Neural crest cell (in vitro differentiated cells): Measurements from ENCODE around the gene SMR3B. TPM values are rescaled to one million over a fixed set of nuclear protein-coding genes. Genes with fewer than 3 reads are reported as not detected.

Experiments
- DNase-seq: peaks from one replicate; pipeline ENCODE4 v3.0.0; 2021; ENCODE audit warnings: low read depth, mixed read lengths, low spot score
- H3K27ac Mint-ChIP-seq: one replicate; pipeline ENCODE4 v1.8.0; 2021; ENCODE audit warnings: mild to moderate bottlenecking, mixed read lengths; ENCODE audit not compliant: unreplicated experiment
- H3K27me3 Mint-ChIP-seq: 2 replicates; pipeline ENCODE4 v1.8.0; 2021; ENCODE audit warnings: low read depth, mild to moderate bottlenecking, mixed read lengths
- H3K36me3 Mint-ChIP-seq: 2 replicates; pipeline ENCODE4 v1.8.0; 2021; ENCODE audit warnings: low read depth, mild to moderate bottlenecking, mixed read lengths
- H3K4me1 Mint-ChIP-seq: 2 replicates; pipeline ENCODE4 v1.8.0; 2021; ENCODE audit warnings: mixed read lengths
- H3K4me3 Mint-ChIP-seq: one replicate; pipeline ENCODE4 v1.8.0; 2021; ENCODE audit warnings: mild to moderate bottlenecking, mixed read lengths
- H3K9me3 Mint-ChIP-seq: 2 replicates; pipeline ENCODE4 v1.8.0; 2021; ENCODE audit warnings: mixed read lengths
- CTCF ChIP-seq: fragments of 200-600 bp; sonication (generic); conservative IDR thresholded peaks from 2 replicates; pipeline ENCODE4 v1.5.0; 2021; ENCODE audit warnings: antibody characterized with exemption, mild to moderate bottlenecking
- total RNA-seq: library from RNA; stranded (reverse); gene quantifications from 2 replicates; pipeline ENCODE4 v1.2.1, GENCODE V29; 2021

The SMR3B gene
- total RNA-seq, 1 donor from 2014 or later: not detected

- DNase-seq: no peak
- TF ChIP-seq CTCF: no peak
- Mint-ChIP-seq H3K9me3 (no peaks in the 10 kb centered on the region), H3K4me1 (no peaks in the 10 kb centered on the region), H3K36me3 (no peaks in the 10 kb centered on the region), H3K4me3 (no peak overlapping the region), H3K27ac (no peak overlapping the region), H3K27me3 (no peaks in the 10 kb centered on the region)
Observed at GRCh38 chr4:70359115-70359661, 23.7 kb upstream of the SMR3B start.

GRCh38 chr4:70360460-70360859 is 22.5 kb upstream of the SMR3B start, which contains the start of gene SMR3A:
Gene SMR3A, plus strand, starts transcription at chr4:70360760. Its CDS starts 1,356 bp downstream, at chr4:70362116.
- no peak for DNase-seq
- Mint-ChIP-seq H3K27ac (no peak within 1 kb of the TSS), H3K36me3 (no peaks in the 10 kb centered on the region), H3K27me3 (no peaks in the 10 kb centered on the region), H3K4me1 (no peaks in the 10 kb centered on the region), H3K9me3 (no peaks in the 10 kb centered on the region), H3K4me3 (no peak within 1 kb of the TSS)
- no peak for TF ChIP-seq CTCF

GRCh38 chr4:70364002-70364401 is 18.9 kb upstream of the SMR3B start:
- Mint-ChIP-seq H3K4me1 (no peaks in the 10 kb centered on the region), H3K9me3 (no peaks in the 10 kb centered on the region), H3K27me3 (no peaks in the 10 kb centered on the region), H3K36me3 (no peaks in the 10 kb centered on the region), H3K4me3 (no peak overlapping the region), H3K27ac (no peak overlapping the region)
- no peak for DNase-seq
- no peak for TF ChIP-seq CTCF

GRCh38 chr4:70365479-70365878 is 17.5 kb upstream of the SMR3B start:
- Mint-ChIP-seq H3K9me3 (no peaks in the 10 kb centered on the region), H3K4me3 (no peak overlapping the region), H3K27ac (no peak overlapping the region), H3K27me3 (no peaks in the 10 kb centered on the region), H3K36me3 (no peaks in the 10 kb centered on the region), H3K4me1 (no peaks in the 10 kb centered on the region)
- no peak for TF ChIP-seq CTCF
- DNase-seq: no peak

- no peaks in the 10 kb centered on the region for H3K36me3 Mint-ChIP-seq
- no peak overlapping the region for H3K4me3 Mint-ChIP-seq
- no peak for TF ChIP-seq CTCF
- no peak overlapping the region for H3K27ac Mint-ChIP-seq
- DNase-seq: no peak
- no peaks in the 10 kb centered on the region for H3K4me1 Mint-ChIP-seq
- no peaks in the 10 kb centered on the region for H3K9me3 Mint-ChIP-seq
- no peaks in the 10 kb centered on the region for H3K27me3 Mint-ChIP-seq
Observed at GRCh38 chr4:70367813-70368212, 15.1 kb upstream of the SMR3B start.
